ENCODE measurements around the gene ITGA1.

Gene ITGA1

GRCh38 chr5:52998552-52999313 is 211.0 kb downstream of the ITGA1 start:
- no peak for DNase-seq (ENCODE audit: low spot score)

DNA sequence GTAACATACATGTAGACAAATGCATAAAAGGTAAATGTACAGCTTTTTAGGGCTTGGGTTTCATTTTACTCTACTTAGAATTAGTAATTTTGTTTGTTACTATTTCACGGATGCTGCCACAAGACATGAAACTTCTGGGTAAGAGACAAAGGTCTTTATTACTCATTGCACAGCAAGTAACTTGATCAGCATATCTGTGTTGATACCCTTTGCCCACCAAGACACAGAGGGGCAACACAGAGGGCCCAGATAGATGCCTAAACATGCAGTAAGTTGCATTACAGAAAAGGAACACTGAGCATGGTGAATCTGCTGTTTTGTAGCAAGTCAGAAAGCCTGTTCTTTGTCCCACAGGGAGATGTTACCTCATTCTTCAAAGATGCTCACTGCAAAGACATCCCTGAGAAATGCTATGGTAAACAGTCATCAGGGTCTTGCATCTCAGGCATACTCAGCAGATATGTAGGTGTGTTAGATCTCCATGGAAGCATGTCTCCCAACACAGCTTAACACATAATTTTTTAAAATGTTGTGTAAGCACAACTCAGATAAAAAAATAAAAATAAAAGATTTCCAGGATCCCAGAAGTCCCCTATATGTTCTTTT is 211.7 kb downstream of the ITGA1 start:
- DNase-seq (ENCODE audit: low spot score): no peak

DNA sequence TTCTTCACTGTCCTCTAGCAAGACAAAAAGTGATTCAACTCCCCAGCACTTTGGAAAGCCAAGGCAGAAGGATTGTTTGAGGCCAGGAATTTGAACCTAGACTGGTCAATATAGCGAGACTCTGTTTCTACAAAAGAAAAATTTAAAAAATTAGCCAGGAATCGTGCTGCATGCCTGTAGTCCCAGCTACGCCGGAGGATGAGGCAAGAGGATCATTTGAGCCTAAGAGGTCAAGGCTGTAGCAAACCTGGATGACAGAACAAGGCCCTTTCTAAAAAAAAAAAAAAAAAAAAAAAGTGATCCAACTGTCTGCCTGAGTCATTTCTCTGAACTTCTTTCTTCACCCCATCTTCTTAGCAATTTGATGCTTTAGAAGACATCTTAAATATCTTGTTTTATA is 213.8 kb downstream of the ITGA1 start:
- no peak for DNase-seq (ENCODE audit: low spot score)

DNA sequence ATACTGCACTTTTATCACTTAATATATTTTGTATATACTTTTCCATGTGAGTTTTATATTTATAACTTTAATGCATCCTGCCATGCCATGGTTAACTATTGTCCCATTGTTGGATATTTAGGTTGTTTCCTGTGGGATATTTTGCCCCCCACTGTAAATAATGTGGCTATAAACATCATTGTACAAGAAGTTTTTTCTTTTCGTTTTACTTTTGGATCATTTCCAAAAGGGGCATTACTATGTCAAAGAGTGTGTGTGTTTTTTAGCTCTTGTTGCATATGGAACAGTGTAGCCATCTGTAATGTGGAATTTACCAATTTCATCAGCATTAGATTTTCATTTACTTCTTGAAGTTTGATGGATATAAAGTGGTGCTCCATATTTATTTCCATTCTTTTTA is 214.8 kb downstream of the ITGA1 start:
- no peak for DNase-seq (ENCODE audit: low spot score)

DNA sequence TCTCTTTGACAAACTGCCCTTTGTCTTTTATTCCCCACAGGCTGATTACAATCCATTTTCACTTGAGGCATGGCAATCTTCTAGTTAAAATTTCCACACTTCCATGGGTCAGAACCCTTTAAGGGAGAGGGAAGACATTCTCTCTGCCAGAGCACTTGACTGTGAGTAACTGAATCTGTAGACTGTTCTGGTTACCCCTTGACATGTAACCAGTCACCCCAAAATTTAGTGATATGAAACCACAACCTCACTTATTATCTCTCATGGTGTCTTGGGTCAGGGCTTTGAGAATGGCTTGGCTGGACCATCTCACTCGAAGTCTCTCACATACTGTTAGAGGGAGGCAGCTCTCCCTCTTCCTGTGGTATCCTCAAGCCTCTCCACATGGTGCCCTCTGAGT is 215.4 kb downstream of the ITGA1 start:
- no peak for DNase-seq (ENCODE audit: low spot score)

DNA sequence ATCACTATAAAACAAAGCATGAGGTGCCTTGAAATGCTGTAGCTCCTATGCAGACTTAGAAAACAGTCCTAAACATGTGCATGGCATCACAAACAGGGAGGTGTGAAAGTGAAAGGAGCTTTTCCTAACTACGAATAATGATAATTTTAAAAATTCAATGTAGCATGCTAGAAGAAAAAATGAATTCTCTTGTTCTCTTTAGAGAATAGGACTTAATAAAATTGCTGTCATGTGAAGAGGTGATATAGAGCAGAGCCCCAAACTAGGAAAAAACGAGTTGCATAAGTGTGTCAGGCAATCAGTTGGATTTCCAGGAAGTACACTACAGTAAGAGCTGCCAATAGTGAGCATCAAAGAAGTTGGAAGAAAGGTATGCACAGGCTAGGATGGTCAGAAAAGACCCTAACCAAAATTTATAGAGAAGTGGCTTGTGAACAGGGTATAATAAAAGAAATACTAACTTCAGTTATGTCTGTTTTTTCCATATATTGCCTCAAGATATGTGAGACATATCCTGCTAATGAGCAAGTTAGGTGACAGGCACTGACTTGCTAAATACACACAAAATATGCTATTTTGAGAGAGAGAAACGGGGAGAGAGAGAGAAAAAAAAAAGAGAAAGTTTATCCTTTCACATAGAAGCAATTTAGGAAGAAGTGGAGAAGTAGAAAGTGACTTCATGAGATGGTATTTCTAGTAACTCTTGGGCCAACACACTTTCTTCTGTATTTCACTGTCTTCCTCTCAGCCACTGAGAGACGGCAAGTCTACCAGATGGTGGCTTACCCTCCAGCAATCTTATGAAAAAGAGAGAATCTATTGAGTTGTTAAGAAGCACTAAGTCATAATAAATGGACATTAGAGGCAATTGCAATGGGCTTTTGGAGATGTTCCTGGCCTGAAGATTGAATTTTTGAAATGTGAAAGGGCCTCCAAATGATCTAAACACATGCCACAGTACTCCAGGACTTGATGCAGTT is 219.5 kb downstream of the ITGA1 start:
- DNase-seq (ENCODE audit: low spot score): no peak

- no peak for DNase-seq (ENCODE audit: low spot score)
Measured at GRCh38 chr5:53008751-53009150, 221.0 kb downstream of the ITGA1 start.

Data from HuH-7 (cell line).